Measurements from ENCODE around the gene ACOT12.

Gene ACOT12

GRCh38 chr5:81292130-81292529 lies 101.8 kb downstream of the ACOT12 start:
- no peak for DNase-seq (ENCODE audit: low read depth in 2 of 2)

GRCh38 chr5:81290146-81290545 lies 103.8 kb downstream of the ACOT12 start:
- DNase-seq (ENCODE audit: low read depth in 2 of 2): no peak

- DNase-seq (ENCODE audit: low read depth in 2 of 2): no peak
Observed at GRCh38 chr5:81288021-81288433, 105.9 kb downstream of the ACOT12 start.

GRCh38 chr5:81286059-81286617 lies 107.8 kb downstream of the ACOT12 start:
- DNase-seq (ENCODE audit: low read depth in 2 of 2): no peak

- no peak for DNase-seq (ENCODE audit: low read depth in 2 of 2)
Observed at GRCh38 chr5:81283976-81284375, 110.0 kb downstream of the ACOT12 start.
